Activated T-cell treated with anti-CD3 and anti-CD28 coated beads for 24 hours (primary cell): ENCODE data around the gene NKG7.

ENCODE experiments used
- DNase-seq: peaks from one replicate; pipeline ENCODE4 v3.0.0-alpha.2; 2020; ENCODE audit warnings: low read depth

Gene NKG7

GRCh38 chr19:51391073-51391611 lies 18.7 kb upstream of the NKG7 start:
- no peak for DNase-seq

DNA sequence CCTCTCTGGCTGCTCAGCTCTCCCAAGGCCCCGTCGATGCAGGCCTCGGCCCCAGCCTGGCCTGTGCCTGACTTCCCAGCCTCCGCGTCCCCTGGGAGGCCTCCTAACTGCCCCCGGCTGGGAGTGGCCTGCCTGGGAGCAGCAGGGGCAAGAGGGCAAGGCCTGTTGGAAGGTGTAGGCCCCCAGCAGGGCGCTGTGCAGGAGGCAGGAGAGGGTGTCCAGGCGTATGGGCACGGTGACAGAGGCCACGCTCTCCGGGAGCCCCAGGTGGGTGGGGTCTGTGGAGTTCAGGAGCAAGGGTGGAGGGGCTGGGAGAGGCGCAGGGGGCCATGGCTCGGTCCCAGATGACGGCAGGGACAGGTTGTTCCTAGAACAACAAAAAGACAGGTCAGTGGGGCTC lies 16.7 kb upstream of the NKG7 start:
- DNase-seq: no peak

DNA sequence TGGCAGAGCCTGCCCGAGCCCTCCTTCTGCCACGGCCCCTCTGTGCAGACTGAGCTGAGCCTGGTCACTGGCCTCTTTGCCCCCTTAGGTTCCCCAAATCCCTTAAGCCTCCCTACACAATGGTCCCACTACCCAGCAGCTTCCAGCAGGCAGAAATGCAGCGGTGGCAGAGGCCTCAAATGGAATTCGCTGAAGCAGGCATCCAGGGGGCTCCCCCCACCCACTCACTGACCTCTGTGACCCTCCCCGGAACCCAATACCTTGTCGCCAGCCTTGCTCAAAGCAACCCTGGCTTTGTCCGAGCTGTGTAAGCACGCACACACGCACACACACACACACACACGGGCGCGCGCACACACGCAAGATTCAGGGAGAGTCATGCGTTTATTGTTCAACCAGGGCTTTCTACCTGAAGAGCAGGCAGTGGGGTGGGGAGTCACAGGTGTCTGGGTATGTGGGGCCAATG lies 15.5 kb upstream of the NKG7 start, which contains the start of gene LIM2:
Gene LIM2 (minus strand): TSS at position 51 of the 466 bp plus-strand sequence. CDS start 531 bp downstream, outside the sequence.
- DNase-seq: no peak

DNA sequence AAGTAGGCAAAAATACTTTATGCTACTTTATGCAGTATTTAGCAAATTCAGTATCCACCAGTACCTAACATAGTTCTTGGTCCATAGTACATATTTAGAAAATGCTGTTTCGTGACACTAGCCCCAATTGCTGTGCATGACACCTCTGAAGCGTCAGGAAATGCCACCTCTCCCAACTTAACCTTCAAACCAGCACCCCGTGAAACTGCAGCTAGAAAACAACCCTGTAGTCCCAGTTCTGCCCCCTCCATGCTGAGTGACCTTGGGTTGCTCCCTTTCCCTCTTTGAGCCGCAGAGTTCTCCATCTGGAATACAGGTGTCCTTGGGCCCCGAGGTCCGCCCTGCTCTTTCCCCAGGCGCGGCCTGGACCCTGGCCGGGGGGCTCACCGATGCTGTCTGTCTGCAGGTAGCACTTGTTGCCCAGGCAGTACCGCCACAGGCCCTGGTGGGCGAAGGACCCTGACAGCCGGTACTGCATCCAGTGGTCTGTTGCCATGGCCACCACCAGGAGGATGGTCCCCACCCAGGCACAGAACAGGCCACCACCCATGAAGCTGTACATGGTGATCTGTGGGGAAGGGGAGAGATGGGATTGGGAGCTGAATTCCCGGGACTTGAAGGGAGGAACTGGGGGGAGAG lies 14.5 kb upstream of the NKG7 start:
- no peak for DNase-seq

- no peak for DNase-seq
Measured at GRCh38 chr19:51382004-51382403, 9.6 kb upstream of the NKG7 start.

- DNase-seq: no peak
Measured at GRCh38 chr19:51380379-51380778, 7.9 kb upstream of the NKG7 start.

- no peak for DNase-seq
Measured at GRCh38 chr19:51377422-51377821, 5.0 kb upstream of the NKG7 start.

GRCh38 chr19:51375504-51376221 lies 3.2 kb upstream of the NKG7 start:
- DNase-seq: peak; percentile 47

DNA sequence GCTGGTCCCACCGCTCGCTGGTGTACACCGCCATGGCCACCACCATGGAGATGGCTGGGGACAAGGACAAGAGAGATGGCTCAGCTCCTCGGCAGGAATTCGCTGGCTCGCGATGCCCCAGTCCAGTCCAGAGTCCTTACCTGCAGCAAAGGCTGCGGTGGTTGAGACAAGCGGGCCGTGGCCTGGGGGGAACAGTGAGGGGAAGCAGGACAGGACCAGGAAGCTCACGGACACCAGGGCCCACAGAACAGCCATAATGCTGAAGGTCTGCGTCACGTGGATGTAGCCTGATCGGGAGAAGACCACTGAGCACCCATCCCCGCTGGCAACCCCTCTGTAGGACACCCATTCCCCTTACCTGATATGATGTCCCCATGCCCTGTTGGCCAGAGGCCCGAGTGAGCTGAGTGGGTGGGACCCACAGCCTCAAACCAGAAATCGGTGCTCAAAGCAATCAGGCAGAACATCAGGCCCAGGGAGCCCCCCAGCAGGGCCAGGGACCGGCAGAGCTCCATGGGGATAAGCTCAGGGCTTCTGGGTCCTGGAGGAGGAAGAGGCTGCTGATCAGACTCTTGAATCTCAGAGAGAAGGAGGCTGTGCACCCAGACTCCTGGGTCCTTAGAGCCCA lies 319 bp downstream of the NKG7 start:
- DNase-seq: no peak

GRCh38 chr19:51371186-51371690 lies 1.2 kb downstream of the NKG7 start:
- no peak for DNase-seq

GRCh38 chr19:51370230-51370629 lies 2.2 kb downstream of the NKG7 start:
- DNase-seq: no peak

- no peak for DNase-seq
Measured at GRCh38 chr19:51368366-51369282, 3.8 kb downstream of the NKG7 start, which contains the start of gene CLDND2. Gene CLDND2 (minus strand): TSS chr19:51369003. CDS start chr19:51368577, 426 bp downstream.

GRCh38 chr19:51367565-51368365 lies 4.7 kb downstream of the NKG7 start:
- DNase-seq: peak; percentile 98

- no peak for DNase-seq
Measured at GRCh38 chr19:51367255-51367564, 5.2 kb downstream of the NKG7 start.

DNA sequence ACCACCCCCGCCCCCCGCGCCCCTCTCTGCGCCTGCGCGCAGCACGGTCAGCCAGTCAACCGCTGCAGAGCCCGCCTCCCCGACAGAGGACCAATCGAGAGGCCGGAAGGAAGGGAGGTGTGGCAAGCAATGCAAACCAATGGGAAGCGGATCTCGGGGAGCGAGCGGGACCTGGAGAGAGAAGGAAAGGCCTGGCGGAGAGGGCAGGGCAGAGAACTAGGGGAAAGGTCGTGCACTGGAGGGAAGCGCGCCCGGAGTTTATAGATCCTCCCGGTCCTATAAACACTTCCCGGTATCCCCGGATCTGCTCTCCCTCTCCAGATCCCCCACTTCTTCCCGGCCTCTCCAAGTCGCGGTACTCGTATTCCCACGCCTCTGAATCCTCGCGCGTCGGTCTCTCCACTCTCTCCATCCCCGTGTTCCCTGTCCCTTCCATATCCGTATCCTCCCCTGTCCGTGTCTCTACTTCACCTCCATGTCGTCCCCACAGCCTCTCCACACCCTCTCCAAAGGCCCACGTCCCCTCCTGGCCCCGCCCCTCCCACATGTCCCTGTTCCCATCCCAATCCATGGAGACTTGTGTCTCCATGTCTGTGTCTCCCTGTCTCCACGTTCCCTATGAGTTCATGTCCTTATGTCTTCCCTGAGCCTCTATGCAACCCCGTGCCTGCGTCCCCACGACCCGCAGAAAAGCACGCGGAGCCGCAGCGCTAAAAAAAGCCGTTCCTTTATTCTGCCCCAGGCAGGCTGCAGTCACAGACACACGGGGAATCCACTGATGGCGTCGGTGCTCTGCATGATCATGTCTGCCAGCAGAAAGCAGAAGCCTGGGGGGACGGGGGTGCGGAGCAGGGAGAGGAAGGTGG lies 5.8 kb downstream of the NKG7 start:
- peak; percentile 92 for DNase-seq

- DNase-seq: no peak
Measured at GRCh38 chr19:51365965-51366388, 6.5 kb downstream of the NKG7 start, which contains the start of gene ETFB. Gene ETFB (minus strand): TSS chr19:51366388. CDS start chr19:51366326, 62 bp downstream.

- DNase-seq: no peak
Measured at GRCh38 chr19:51365211-51365964, 7.1 kb downstream of the NKG7 start.

- no peak for DNase-seq
Measured at GRCh38 chr19:51364200-51365106, 8.0 kb downstream of the NKG7 start.
